GM23338 (cell line): ENCODE data around the gene DHRS2. TPM values are rescaled to one million over a fixed set of nuclear protein-coding genes. Genes with fewer than 3 reads are reported as not detected.

Source experiments
- ATAC-seq: fragments of 200-7000 bp; cut with Tn5 transposase; 3 replicates; pipeline ENCODE4 v1.9.1; 2020
- DNase-seq: peaks from one replicate; pipeline ENCODE4 v3.0.0-alpha.2; 2015; ENCODE audit warnings: low spot score
- H2AFZ ChIP-seq: fragments of 200-600 bp; sonication (generic); 2 replicates; pipeline ENCODE4 v1.8.0; 2016; ENCODE audit warnings: antibody characterized with exemption, mild to moderate bottlenecking, moderate library complexity
- H3F3A ChIP-seq: fragments of 200-600 bp; sonication (generic); replicated peaks from 2 replicates; pipeline ENCODE4 v1.8.0; 2017; ENCODE audit warnings: antibody characterized with exemption, mixed run types, low read depth
- H3K27ac ChIP-seq: fragments of 200-600 bp; sonication (generic); 2 replicates; pipeline ENCODE4 v1.6.1; 2016; ENCODE audit warnings: low read depth
- H3K27me3 ChIP-seq: fragments of 200-600 bp; sonication (generic); 2 replicates; pipeline ENCODE4 v1.8.0; 2016; ENCODE audit warnings: mild to moderate bottlenecking, mixed run types, moderate library complexity; ENCODE audit not compliant: insufficient read depth
- H3K36me3 ChIP-seq: fragments of 200-600 bp; sonication (generic); 2 replicates; pipeline ENCODE4 v1.8.0; 2016; ENCODE audit warnings: mild to moderate bottlenecking; ENCODE audit not compliant: insufficient read depth
- H3K4me1 ChIP-seq: fragments of 200-600 bp; sonication (generic); 2 replicates; pipeline ENCODE4 v1.8.0; 2016; ENCODE audit warnings: mild to moderate bottlenecking, moderate library complexity; ENCODE audit not compliant: insufficient read depth
- H3K4me2 ChIP-seq: fragments of 200-600 bp; sonication (generic); 2 replicates; pipeline ENCODE4 v1.7.1; 2017; ENCODE audit warnings: mixed run types
- H3K4me3 ChIP-seq: fragments of 200-600 bp; sonication (generic); 2 replicates; pipeline ENCODE4 v1.6.1; 2016; ENCODE audit warnings: mixed run types
- H3K79me2 ChIP-seq: fragments of 200-600 bp; sonication (generic); replicated peaks from 2 replicates; pipeline ENCODE4 v1.8.0; 2017; ENCODE audit warnings: mild to moderate bottlenecking; ENCODE audit not compliant: insufficient read depth
- H3K9me2 ChIP-seq: fragments of 200-600 bp; sonication (generic); 2 replicates; pipeline ENCODE4 v1.8.0; 2017; ENCODE audit not compliant: insufficient read depth
- H4K20me1 ChIP-seq: fragments of 200-600 bp; sonication (generic); replicated peaks from 2 replicates; pipeline ENCODE4 v1.8.0; 2017; ENCODE audit warnings: mild to moderate bottlenecking; ENCODE audit not compliant: insufficient read depth
- H3K27ac Mint-ChIP-seq: 2 replicates; pipeline ENCODE4 v1.8.0; 2020; ENCODE audit warnings: inconsistent platforms, mild to moderate bottlenecking, moderate library complexity, mixed read lengths
- H3K27me3 Mint-ChIP-seq: 3 replicates; pipeline ENCODE4 v1.8.0; 2022; ENCODE audit warnings: low read depth, mild to moderate bottlenecking, moderate library complexity, mixed read lengths, inconsistent platforms; ENCODE audit not compliant: insufficient read depth, poor library complexity
- H3K36me3 Mint-ChIP-seq: 3 replicates; pipeline ENCODE4 v1.8.0; 2021; ENCODE audit warnings: low read depth, mild to moderate bottlenecking, inconsistent platforms, moderate library complexity, mixed read lengths
- H3K4me1 Mint-ChIP-seq: 3 replicates; pipeline ENCODE4 v1.8.0; 2020; ENCODE audit warnings: mild to moderate bottlenecking, inconsistent platforms, mixed read lengths
- H3K4me3 Mint-ChIP-seq: 3 replicates; pipeline ENCODE4 v1.8.0; 2021; ENCODE audit warnings: moderate library complexity, mild to moderate bottlenecking, inconsistent platforms, mixed read lengths
- H3K9me3 Mint-ChIP-seq: 3 replicates; pipeline ENCODE4 v1.8.0; 2020; ENCODE audit warnings: moderate library complexity, mild to moderate bottlenecking, inconsistent platforms, mixed read lengths
- CREB1 ChIP-seq: fragments of 250-450 bp; sonication (Bioruptor Pico); IDR thresholded peaks from 2 replicates; pipeline ENCODE4 v1.5.0; 2020; ENCODE audit warnings: low read depth, mild to moderate bottlenecking, moderate library complexity
- CTCF ChIP-seq, 2 experiments: fragments of 200-600 bp in 1 of 2; sonication (generic) in 1 of 2; conservative IDR thresholded peaks; 2 replicates each; pipeline versions ENCODE4 v1.5.1 to v1.6.1; 2016 to 2017; ENCODE audit warnings: antibody characterized with exemption in 2 of 2, low read depth in 2 of 2, mild to moderate bottlenecking in 2 of 2, moderate library complexity in 1 of 2
- ETS1 ChIP-seq: IDR thresholded peaks from 2 replicates; pipeline ENCODE4 v1.6.1; 2016; ENCODE audit warnings: antibody characterized with exemption
- EZH2 ChIP-seq: fragments of 200-600 bp; sonication (generic); IDR thresholded peaks from one replicate; pipeline ENCODE4 v1.8.0; 2017; ENCODE audit warnings: antibody characterized with exemption, mild to moderate bottlenecking, low read depth; ENCODE audit not compliant: unreplicated experiment
- EZH2phosphoT487 ChIP-seq: fragments of 200-600 bp; sonication (generic); IDR thresholded peaks from one replicate; pipeline ENCODE4 v1.8.1; 2018; ENCODE audit warnings: antibody characterized with exemption; ENCODE audit not compliant: unreplicated experiment
- JUNB ChIP-seq: IDR thresholded peaks from one replicate; pipeline ENCODE4 v1.6.1; 2016; ENCODE audit warnings: antibody characterized with exemption; ENCODE audit not compliant: unreplicated experiment
- NANOG ChIP-seq: IDR thresholded peaks from 2 replicates; pipeline ENCODE4 v1.6.1; 2016; ENCODE audit warnings: antibody characterized with exemption, borderline replicate concordance
- POLR2AphosphoS5 ChIP-seq: IDR thresholded peaks from 2 replicates; pipeline ENCODE4 v1.6.1; 2016; ENCODE audit warnings: antibody characterized with exemption, low read depth
- REST ChIP-seq: IDR thresholded peaks from one replicate; pipeline ENCODE4 v1.6.1; 2018; ENCODE audit warnings: antibody characterized with exemption; ENCODE audit not compliant: unreplicated experiment
- STAT1 ChIP-seq: IDR thresholded peaks from one replicate; pipeline ENCODE4 v1.6.1; 2016; ENCODE audit warnings: antibody characterized with exemption; ENCODE audit not compliant: unreplicated experiment
- ZNF114 ChIP-seq: fragments of 250-450 bp; sonication (Bioruptor Pico); IDR thresholded peaks from 2 replicates; pipeline ENCODE4 v1.5.0; 2020; ENCODE audit warnings: mild to moderate bottlenecking, moderate library complexity
- ZNF331 ChIP-seq: fragments of 250-450 bp; sonication (Bioruptor Pico); IDR thresholded peaks from 2 replicates; pipeline ENCODE4 v1.5.0; 2020; ENCODE audit warnings: low read depth, mild to moderate bottlenecking, moderate library complexity
- ZNF462 ChIP-seq: fragments of 250-450 bp; sonication (Bioruptor Pico); IDR thresholded peaks from 2 replicates; pipeline ENCODE4 v1.5.0; 2020; ENCODE audit warnings: mild to moderate bottlenecking, moderate library complexity
- polyA plus RNA-seq: library from polyadenylated mRNA; unstranded; fragments of >200 nt; fragmentation: Nextera tagmentation; extraction: Ambion mirVana; gene quantifications from 2 replicates; pipeline ENCODE4 v1.2.1, GENCODE V29; 2016
- total RNA-seq: library from RNA; depleted of rRNA; stranded (reverse); fragments of >200 nt; shearing (Covaris generic); gene quantifications from 2 replicates; pipeline ENCODE4 v1.2.3, GENCODE V29; 2014

DHRS2 gene
- total and polyA plus RNA-seq, 2 experiments from 2014 or later: 0.42 to 0.48 TPM

GRCh38 chr14:23618415-23618988 is 17.7 kb upstream of the DHRS2 start:
- Histone ChIP-seq H2AFZ (no peak overlapping the region), H3K36me3 (no peaks in the 10 kb centered on the region), H3K27ac (no peak overlapping the region), H3K79me2 (no peaks in the 10 kb centered on the region), H3K4me3 (no peak overlapping the region), H3K27me3 (no peaks in the 10 kb centered on the region), H3F3A (no peaks in the 10 kb centered on the region), H3K9me2 (0 out of 2 replicates have a peak, but pooled peaks cover 3% of the 10 kb centered on the region), H3K4me1 (no peaks in the 10 kb centered on the region), H4K20me1 (no peaks in the 10 kb centered on the region), H3K4me2 (no peak overlapping the region)
- no peak for TF ChIP-seq REST
- no peak for TF ChIP-seq STAT1
- no peak for TF ChIP-seq CREB1 (CRISPR knock-in tag)
- TF ChIP-seq CTCF (conservative IDR thresholded peaks at IDR 0.05; ENCODE audit: low read depth in 2 of 2): no peak
- no peak for TF ChIP-seq ETS1
- no peak for TF ChIP-seq POLR2AphosphoS5
- no peak for TF ChIP-seq ZNF331
- TF ChIP-seq JUNB: no peak
- no peak for TF ChIP-seq ZNF462 (CRISPR knock-in tag)
- TF ChIP-seq NANOG: no peak
- TF ChIP-seq EZH2phosphoT487: no peak
- no peak for TF ChIP-seq EZH2
- TF ChIP-seq ZNF114 (CRISPR knock-in tag): no peak
- no peak for DNase-seq
- Mint-ChIP-seq H3K36me3 (peaks cover 3% of the 10 kb centered on the region; the same call in 2 of the 3 replicates), H3K27me3 (peaks cover 7% of the 10 kb centered on the region), H3K9me3 (peaks cover 19% of the 10 kb centered on the region), H3K4me3 (no peak overlapping the region), H3K27ac (no peak overlapping the region), H3K4me1 (no peaks in the 10 kb centered on the region)
- no peak for ATAC-seq
